GM18951 (cell line): ENCODE data around the gene NNT.
"Not testable (repeated sequence)": the region's sequence is repeated elsewhere in the genome, so short reads cannot be mapped to it uniquely, and the experiment has no call there.

Experiments used
- POLR2A ChIP-seq: IDR thresholded peaks from 4 replicates; pipeline ENCODE4 v1.6.1; 2011; ENCODE audit warnings: mild to moderate bottlenecking; ENCODE audit not compliant: insufficient read length, insufficient read depth; ENCODE audit errors: extremely low read depth
- in situ Hi-C: fragments of 300-500 bp; cut with MboI; formaldehyde crosslinking; loops from one replicate; pipeline ENCODE4 v1.12.0; 2022; ENCODE audit warnings: low sequenced_read_pairs, mixed read lengths, inconsistent platforms; ENCODE audit not compliant: unreplicated experiment

NNT gene

GRCh38 chr5:43704243-43704642 lies 101.3 kb downstream of the NNT start:
- in situ Hi-C loops, result no loop called here

DNA sequence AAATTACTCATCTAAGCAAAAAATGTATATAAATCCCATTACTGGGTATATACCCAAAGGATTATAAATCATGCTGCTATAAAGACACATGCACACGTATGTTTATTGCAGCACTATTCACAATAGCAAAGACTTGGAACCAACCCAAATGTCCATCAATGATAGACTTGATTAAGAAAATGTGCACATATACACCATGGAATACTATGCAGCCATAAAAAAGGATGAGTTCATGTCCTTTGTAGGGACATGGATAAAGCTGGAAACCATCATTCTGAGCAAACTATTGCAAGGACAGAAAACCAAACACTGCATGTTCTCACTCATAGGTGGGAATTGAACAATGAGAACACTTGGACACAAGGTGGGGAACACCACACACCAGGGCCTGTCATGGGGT lies 103.6 kb downstream of the NNT start:
- in situ Hi-C loops, result not testable (repeated sequence)

More at GRCh38 chr5:43704243-43704642, 101.3 kb downstream of the NNT start:
- TF ChIP-seq POLR2A, result no peak

- no peak for TF ChIP-seq POLR2A
- in situ Hi-C loops, result no loop called here
Measured at GRCh38 chr5:43711496-43711895, 108.5 kb downstream of the NNT start.

DNA sequence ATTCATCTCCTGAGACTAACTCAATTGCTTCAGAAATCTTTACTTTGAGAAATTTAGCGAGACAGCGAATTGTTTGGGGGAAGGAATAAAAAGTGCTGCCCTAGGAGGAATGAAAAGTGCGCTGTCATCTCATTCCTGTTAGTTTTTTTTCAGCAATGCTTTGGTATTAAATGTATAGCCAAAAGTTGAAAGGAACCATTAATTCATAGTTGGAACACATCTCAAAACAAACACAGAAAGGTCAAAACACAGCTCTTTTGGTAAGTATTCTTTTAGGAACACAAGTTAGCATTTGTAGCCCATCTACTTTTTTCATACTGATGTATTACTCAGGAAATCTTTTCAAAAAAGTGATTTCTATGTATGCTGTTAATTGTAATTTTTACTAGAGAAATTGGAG lies 109.1 kb downstream of the NNT start:
- no peak for TF ChIP-seq POLR2A

DNA sequence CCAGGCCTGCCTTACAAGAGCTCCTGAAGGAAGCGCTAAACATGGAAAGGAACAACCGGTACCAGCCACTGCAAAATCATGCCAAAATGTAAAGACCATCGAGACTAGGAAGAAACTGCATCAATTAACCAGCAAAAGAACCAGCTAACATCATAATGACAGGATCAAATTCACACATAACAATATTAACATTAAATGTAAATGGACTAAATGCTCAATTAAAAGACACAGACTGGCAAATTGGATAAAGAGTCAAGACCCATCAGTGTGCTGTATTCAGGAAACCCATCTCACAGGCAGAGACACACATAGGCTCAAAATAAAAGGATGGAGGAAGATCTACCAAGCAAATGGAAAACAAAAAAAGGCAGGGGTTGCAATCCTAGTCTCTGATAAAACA lies 116.8 kb downstream of the NNT start:
- in situ Hi-C loops, result not testable (repeated sequence)

More for the DNA sequence above, 109.1 kb downstream of the NNT start:
- in situ Hi-C loops, result no loop called here

DNA sequence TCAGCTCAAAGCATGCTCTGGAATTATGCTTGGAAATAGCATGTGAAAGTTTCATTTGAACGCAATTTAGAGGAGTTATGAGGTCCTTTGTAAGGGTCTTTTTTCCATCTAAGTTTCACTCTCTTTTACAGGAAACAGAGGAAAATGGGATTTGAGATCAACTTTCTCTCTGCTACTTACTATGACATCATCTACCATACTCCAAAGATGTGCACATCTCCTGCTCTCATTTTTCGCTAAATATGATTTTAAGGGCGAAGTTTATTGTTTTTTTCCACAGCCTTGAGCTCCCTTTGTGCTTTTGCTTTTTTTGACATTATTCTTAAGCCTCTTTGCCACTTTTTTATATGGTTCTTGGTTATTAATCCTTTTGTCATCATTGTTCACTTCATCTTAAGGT lies 125.6 kb downstream of the NNT start:
- TF ChIP-seq POLR2A, result no peak
- in situ Hi-C loops, result no loop called here

- no peak for TF ChIP-seq POLR2A
- in situ Hi-C loops, result no loop called here
Measured at GRCh38 chr5:43729846-43730478, 127.0 kb downstream of the NNT start.

DNA sequence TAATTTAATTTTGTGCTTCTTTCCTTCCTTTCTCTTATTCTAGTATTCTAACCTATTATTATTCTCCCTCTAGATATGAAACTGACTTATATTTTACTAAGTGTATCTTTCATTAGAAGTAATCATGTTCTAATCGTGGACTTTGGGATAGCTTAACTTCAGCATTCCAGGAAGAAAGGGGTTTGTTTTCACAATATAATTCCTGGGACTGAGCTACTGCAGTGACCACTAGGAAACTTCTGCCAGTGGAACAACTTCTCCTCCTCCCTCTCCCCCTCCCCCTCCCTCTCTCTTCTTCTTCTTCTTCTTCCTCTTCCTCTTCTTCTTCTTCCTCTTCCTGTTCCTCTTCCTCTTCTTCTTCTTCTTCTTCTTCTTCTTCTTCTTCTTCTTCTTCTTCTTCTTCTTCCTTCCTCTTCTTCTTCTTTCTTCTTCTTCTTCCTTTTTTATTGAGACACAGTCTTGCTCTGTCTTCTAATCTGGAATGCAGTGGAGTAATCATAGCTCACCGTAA lies 127.9 kb downstream of the NNT start:
- in situ Hi-C loops, result no loop called here

GRCh38 chr5:43731573-43731972 lies 128.6 kb downstream of the NNT start:
- in situ Hi-C loops, result no loop called here

More for the DNA sequence above, 127.9 kb downstream of the NNT start:
- no peak for TF ChIP-seq POLR2A

DNA sequence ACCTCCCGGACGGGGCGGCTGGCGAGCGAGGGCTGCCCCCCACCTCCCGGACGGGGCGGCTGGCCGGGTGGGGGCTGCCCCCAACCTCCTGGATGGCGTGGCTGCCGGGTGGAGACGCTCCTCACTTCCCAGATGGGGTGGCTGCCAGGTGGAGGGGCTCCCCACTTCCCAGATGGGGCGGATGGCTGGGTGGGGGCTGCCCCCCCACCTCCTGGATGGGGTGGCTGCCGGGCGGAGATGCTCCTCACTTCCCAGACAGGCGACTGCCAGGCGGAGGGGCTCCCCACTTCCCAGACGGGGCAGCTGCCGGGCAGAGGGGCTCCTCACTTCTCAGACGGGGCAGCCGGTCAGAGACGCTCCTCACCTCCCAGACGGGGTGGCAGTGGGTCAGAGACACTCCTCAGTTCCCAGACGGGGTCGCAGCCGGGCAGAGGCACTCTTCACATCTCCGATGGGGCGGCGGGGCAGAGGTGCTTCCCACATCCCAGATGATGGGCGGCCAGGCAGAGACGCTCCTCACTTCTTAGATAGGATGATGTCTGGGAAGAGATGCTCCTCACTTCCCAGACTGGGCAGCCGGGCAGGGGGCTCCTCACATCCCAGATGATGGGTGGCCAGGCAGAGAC lies 143.1 kb downstream of the NNT start:
- in situ Hi-C loops, result not testable (repeated sequence)

More at GRCh38 chr5:43731573-43731972, 128.6 kb downstream of the NNT start:
- no peak for TF ChIP-seq POLR2A

DNA sequence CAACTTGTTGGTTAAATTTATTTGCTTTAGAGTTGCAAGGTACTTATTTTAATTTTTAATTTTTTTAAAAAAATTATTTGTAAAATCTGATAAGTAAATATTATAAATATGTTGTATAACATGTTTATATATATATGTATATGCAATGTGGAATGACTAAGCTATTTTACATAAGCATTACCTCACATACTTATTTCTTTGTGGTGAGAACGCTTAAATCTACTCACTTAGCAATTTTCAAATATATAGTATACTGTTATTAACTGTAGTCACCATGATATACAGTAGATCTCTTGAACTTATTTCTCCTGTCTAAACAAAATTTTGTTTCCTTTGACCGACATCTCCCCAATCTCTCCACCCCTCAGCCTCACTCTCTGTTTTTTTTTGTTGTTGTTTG lies 147.8 kb downstream of the NNT start:
- TF ChIP-seq POLR2A, result no peak
- in situ Hi-C loops, result no loop called here

GRCh38 chr5:43753069-43753468 lies 150.1 kb downstream of the NNT start:
- no peak for TF ChIP-seq POLR2A

More at GRCh38 chr5:43753069-43753468, 150.1 kb downstream of the NNT start:
- in situ Hi-C loops, result no loop called here
